GM21723 (cell line): Measurements from ENCODE around the gene PEX16.

Source experiments
- ATAC-seq: cut with Tn5 transposase; IDR thresholded peaks from one replicate; pipeline ENCODE4 v1.9.1; 2021; ENCODE audit warnings: mild to moderate bottlenecking, moderate library complexity; ENCODE audit not compliant: unreplicated experiment

The PEX16 gene

GRCh38 chr11:45879803-45880686, 37.6 kb downstream of the PEX16 start:
- ATAC-seq: no peak

GRCh38 chr11:45877845-45878244, 39.8 kb downstream of the PEX16 start:
- ATAC-seq: no peak

DNA sequence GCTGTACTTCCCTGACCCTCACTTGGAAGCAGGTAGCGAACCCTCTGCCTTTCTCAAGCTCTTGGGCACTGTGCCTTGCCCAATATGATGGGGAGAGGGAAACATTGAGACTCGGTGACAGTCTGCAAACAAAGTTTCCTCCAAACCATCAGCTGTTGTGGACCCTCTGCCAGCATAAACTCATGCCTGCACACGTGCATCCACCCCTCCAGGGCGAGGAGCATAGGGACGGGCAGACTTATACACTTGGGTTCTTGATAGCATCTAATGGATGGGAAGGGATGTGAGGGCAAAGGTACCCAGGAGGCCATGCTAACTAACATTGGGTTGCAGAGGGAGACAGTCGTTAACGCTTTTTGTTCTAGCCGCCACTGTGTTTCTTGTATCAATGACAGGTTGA, 40.5 kb downstream of the PEX16 start:
- no peak for ATAC-seq

DNA sequence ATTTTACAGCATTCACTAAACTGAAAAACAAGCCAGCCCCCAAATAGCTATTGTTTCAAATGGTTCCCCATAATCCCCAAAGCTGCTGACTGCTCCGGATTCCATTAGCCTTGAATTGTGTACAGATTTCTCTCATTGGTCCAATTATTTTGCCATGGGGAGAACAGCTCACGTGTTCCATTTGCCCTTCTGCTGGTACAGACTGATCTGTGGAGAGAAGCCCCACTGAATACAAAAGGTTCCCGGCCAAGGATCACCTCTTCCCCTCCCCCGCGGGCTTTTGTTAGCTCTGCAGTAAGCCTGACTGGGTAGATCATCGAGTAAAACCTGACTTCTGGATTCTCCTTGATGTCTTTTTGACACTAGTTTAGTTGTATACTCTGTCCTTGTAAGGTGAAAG, 41.3 kb downstream of the PEX16 start:
- ATAC-seq: no peak

DNA sequence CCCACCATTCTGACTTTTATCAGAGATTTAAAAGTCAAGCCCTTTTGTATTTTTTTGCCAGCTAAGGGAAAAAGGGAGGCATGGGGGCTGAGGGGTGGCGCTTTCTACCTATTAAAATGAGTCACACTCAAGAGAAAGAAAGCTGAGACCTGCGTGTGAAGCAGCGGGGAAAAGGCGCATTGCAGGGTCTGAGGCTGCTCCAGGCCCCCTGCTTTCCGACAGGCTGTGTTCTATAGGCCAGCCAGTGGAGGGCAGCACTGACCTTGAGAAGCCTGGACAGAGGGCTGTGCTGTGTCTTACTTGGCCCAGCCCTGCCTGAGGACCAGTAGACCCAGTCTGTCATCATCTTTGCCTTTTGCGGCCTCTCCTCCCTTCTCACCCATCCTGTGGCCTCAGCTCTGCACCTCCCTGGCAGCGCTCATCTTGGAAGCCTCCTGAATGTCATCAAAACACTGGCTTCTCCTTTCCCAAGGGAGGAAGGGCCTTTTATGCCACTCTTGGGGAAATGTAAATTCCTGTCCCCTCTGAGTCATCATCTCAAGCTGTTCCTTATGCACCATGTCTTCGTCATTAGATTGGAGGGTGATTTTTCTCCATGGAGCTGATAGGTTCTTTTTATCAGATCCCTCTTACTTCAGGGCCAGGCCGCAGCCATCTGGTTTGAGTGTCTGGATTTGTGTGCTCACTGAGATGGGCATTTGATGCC, 44.9 kb downstream of the PEX16 start:
- no peak for ATAC-seq

DNA sequence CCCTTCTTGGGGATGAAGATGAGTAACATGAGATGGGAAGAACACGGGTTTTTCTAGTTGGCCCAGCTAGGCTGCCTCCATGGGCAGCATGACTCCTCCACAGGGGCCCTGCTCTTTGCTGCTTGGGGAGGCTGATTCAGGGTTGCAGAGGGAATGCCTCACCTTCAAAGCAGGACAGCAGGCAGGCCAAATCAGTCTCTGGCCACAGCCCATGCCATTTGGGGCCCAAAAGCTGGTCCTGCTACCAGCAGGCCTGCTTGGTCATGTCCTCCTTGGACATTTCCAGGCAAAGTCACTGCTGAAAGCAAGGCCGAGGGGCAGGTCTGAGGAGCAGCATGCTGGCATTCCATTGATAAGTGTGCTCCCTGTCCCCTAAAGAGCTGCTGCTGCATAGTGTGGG, 46.0 kb downstream of the PEX16 start:
- no peak for ATAC-seq

GRCh38 chr11:45870706-45871105, 47.0 kb downstream of the PEX16 start:
- no peak for ATAC-seq

- no peak for ATAC-seq
Measured at GRCh38 chr11:45869551-45869950, 48.1 kb downstream of the PEX16 start.

GRCh38 chr11:45864041-45864440, 53.6 kb downstream of the PEX16 start:
- no peak for ATAC-seq

DNA sequence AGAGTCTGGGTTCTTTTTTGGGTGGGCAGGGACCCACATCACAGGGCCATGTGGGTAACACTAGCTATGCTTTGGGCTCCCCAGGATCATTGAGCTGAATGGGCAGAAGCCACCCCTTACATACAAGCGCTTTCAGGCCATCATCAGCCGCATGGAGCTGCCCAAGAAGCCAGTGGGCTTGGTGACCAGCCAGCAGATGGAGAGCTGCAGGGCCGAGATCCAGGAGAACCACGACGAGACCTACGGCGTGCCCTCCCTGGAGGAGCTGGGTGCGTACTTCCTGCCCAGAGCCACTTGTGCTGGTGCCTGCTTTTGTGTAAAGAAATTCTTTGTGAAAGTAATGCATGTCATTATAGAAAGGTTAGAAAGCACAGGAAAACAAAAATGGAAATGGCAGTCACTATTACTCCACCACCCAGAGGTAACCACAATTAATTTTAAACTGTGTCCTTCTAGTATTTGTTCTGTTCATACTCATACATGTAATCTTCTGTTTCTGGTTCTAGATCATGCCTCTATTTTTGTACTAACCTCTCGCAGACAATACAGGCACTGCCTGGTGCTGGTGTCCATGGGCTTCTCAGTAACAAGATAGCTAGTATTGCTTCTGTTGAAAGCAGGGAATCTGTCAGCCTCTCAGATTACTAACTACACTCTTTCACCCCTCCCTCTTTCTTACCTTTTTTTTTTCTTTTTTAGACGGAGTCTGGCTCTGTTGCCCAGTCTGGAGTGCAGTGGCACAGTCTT, 56.7 kb downstream of the PEX16 start:
- ATAC-seq: no peak

GRCh38 chr11:45860348-45860747, 57.3 kb downstream of the PEX16 start:
- ATAC-seq: no peak
